Measurements from ENCODE around the gene GIMD1.

DNA sequence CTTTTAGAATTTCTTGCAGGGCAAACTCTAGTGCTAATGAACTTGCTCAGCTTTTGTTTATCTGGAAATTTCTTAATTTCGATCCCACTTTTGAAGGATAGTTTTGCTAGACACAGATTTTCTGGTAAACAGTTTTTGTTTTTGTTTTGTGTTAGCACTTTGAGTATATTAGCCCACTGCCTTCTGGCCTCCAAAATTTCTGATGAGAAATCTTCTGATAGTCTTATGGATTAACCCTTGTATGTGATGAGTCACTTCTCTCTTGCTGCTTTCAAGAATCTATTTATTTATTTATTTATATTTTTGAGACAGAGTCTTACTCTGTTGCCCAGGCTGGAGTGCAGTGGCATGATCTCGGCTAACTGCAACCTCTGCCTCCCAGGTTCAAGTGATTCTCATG, 27.0 kb upstream of the GIMD1 start:
- TF ChIP-seq, protein P1, sequence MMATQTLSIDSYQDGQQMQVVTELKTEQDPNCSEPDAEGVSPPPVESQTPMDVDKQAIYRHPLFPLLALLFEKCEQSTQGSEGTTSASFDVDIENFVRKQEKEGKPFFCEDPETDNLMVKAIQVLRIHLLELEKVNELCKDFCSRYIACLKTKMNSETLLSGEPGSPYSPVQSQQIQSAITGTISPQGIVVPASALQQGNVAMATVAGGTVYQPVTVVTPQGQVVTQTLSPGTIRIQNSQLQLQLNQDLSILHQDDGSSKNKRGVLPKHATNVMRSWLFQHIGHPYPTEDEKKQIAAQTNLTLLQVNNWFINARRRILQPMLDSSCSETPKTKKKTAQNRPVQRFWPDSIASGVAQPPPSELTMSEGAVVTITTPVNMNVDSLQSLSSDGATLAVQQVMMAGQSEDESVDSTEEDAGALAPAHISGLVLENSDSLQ (IDR thresholded peaks at IDR 0.05): no peak
- TF ChIP-seq FOXM1 (IDR thresholded peaks at IDR 0.05; ENCODE audit: borderline replicate concordance): no peak
- no peak for TF ChIP-seq SP1 (IDR thresholded peaks at IDR 0.05)
- TF ChIP-seq ARNT (IDR thresholded peaks at IDR 0.05): no peak
- no peak for TF ChIP-seq BHLHE40 (IDR thresholded peaks at IDR 0.05; ENCODE audit: borderline replicate concordance)
- TF ChIP-seq ZNF384 (IDR thresholded peaks at IDR 0.05): no peak
- TF ChIP-seq NFRKB (IDR thresholded peaks at IDR 0.05): no peak

Measured in HEK293T (cell line).